Activated CD4-positive, CD25-positive, alpha-beta regulatory T cell treated with anti-CD3 and anti-CD28 coated beads, Interleukin-2, amount 50 U/mL, for 16 hours (primary cell): ENCODE measurements around the gene OSBPL2.

ENCODE experiments used
- DNase-seq: peaks from one replicate; pipeline ENCODE4 v3.0.0-alpha.2; 2020; ENCODE audit warnings: low read depth, low spot score

OSBPL2 gene

DNA sequence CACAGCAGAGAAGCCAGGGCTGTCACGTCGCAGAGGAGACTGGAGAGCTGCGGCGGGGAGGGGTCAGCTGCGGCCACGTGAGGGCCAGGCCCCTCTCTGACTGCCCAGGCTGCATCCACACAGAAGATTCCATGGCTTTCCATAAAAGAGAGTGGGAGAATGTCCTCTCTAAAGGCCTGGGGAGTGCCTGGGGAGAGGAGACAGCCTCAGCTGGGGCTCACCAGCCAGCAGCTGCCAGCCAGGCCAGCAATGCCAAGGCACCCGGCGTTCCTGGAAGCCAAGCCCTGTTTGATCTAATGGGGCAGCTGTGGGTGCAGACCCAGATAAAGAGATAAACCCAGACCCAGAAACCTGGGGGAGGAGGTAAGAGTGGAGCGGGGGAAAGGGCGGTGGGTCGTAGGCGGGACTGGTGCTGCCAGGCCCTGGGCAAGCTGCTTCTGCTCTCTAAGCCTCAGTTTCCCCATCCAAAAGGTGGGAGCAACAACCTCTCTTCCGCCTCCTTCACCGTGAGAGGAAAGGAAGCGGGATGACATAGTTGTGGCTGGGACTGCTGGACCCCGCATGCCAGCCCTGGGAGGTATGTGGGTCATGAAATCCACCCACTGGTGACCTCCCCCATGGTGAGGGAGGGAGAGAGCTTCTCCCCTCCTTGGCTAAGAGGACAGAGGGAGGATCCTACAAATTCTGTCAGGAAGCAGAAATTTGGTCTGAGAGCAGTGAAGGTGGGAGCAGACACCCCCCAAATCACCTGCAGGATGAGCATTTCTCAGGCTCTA lies 3.1 kb upstream of the OSBPL2 start:
- DNase-seq, result no peak

DNA sequence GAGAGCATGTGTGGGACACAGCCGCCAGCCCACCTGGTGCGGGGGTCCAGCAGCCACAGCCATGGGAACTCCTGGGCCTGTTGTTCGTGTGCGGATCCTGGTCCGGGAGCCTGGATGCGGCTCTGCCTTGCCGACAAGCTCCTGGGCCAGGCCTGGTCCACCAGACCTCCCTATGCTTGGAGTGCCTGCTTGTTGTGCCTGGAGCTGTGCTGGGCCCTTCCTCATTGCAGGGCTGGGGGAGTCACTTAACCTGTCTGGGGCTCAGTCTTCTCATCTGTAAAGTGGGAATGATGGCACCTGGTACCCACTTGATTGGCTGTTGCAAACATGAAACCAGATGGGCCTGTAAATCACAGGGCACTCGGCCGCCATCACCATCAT lies 2.6 kb upstream of the OSBPL2 start:
- no peak for DNase-seq

DNA sequence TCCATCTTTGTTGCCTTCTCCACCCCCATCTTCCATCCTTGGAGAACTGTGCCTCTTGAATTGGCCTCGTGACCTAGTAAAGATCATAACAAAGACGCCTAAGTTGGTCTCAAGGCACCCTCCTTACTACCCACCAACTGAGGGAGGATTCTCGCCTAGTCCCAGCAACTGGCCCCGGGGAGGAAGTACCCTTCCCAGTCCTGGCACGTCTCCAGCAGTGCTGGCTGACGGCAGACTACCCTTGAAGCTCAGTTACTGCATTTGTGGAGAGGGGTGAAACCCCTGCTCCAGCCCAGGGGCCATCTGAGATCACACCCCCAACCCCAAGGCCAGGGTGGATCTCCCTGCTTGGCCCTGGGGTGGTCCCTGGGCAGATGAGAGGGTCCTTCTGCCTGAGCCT lies 2.1 kb upstream of the OSBPL2 start:
- DNase-seq, result no peak

DNA sequence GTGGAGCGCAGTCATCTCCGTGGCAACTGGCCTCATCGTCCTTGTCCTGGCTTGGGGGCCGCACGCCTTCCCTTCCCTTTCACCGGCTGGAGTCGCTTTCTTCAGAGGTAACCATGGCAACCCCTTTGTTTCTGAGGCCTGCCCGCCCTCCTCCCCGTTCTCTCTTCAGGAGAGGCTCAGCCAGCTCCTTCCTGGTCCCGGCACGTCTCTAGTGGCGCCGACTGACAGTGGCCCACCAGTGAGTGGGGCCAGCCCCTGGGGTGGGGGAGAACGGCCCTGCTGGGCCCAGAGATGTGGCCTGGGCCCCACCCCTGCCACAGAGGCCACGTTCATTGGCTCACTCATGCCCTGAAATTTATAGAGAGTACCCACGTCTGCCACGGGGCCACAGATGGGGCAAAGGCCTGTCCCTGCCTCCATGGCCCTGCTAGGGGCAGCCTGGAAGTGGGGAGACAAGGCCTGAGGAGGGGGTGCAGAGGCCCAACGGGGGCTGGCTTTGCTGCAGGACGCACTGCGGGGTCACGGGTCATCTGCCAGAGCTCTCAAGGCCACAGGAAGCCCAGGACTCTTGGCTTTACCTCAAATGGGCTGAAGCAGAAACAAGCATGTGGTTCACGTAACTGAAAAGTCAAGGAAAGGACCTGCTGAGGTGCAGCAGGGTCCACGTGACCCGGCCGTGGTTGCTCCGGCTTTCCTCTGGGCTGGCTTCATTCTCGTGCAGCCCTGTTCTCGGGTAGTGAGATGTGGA lies 1.4 kb upstream of the OSBPL2 start:
- no peak for DNase-seq

DNA sequence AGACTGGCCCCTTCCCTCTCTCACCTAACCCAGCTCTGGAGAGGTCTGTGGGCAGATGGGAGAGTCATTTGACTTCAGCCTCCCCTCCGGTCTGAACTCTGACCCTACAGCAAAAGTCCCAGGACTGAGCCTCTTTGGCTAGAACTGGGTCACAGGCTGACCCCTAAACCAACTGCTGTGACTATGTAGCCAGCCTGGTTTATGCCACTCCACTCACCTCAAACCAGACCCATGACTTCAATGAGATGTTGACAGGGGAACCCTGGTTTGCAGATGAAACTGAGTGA lies 864 bp upstream of the OSBPL2 start:
- no peak for DNase-seq

DNA sequence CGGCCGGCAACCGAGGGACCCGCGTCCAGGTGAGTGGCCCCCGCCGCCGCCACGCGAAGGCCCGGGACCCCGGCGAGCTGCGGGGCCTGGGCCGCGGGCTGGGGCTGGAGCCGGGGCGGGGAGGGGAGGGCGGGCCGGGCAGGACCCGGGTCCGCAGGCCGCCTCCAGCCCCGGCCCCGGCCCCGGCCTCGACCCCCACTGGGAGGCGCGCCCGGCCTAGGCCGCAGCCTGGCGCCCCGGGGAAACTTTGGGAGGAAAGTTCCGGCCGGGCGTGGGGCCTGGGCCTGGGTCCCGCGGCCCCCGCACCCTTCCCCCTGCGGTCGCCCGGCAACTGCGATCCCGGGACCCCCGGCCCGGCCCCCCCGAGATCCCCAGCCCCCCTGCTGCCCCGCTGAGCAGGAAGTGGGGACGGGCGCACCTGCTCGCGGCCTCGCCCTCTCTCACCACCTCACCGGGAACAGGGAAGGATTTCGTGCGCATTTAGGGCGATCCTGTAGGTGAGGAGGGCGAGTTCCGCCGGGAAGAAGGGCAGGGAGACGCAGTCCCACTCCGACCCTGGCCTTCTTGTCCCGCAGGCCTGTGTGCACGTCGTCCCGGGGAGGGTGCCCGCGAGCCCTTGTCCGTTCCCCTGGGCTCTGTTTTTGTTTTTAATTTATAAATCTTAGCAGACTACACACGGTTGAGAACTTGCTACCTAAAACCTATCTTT lies 402 bp downstream of the OSBPL2 start:
- no peak for DNase-seq

DNA sequence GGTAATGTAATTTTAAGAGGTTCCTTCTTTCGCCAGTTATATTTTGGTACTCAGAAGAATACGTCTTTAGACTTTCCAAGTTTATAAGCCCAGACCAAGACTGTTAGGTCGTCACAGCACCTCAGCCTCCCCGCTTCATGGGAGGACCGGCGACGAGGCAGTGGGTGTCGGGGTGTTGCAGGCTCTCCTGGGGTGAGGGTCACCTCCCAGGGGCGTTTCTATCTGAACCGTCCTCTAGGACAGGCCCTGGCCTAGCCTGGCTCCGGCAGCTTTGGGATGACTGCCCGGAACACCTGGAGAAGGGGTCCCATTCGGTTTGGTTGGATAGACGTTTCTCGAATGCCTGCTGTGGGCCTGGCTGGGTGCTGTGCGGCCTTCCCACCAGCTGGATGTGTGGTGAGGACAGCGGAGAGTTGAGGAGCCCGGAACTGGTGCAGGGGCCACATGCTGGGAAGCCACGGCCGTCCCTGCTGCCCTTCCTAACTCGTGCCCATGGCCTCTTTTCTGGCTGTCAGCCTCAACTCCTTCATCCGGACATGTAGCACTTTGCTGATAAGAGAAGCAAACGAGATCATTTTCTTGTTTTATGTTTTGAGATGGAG lies 1.1 kb downstream of the OSBPL2 start:
- DNase-seq, result no peak

DNA sequence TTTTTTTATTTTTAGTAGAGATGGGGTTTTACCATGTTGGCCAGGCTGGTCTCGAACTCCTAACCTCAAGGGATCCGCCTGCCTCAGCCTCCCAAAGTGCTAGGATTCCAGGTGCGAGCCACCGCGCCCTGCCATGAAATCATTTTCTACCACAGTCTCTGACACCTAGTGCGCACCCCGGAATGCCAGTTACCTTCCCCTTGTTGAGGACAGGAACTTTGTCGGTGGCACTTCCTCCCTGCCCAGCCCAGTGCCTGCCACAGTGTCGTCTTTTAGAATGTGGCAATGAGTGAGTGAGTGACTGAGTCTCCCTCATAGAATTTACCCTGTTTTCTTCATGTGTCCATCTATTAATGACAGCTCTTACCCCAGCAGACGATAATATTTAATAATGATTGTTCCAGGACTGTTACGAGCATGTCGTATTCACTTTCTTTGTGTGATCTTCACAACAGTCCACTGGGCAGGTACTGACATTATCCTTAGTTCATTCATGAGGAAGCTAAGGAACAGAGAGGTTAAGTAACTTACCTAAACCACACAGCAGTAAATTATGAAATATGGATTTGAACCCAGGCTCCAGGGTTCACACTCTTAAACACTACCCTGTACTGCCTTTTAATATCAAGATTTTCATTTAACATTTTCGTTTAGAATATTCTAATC lies 1.8 kb downstream of the OSBPL2 start:
- DNase-seq, result no peak

DNA sequence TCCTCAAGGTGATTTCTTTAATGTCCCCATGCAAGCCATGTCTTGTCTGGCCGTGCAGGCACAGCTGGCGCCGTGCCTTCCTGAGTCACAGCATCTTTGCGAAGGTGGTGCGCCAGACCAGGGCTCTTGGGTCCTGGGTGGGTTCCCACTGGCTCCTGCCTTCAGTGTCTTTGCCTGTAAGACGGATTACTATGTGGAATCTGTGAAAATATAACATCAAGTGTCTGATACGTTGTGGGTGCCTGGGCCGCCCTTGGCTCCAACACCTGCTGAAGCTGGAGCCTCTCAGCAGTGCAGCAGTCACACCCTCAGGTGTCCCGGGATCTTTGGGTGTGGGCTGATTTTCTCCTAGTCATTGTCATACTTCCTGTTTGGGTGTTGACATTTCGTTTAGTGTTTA lies 3.2 kb downstream of the OSBPL2 start:
- DNase-seq, result no peak

DNA sequence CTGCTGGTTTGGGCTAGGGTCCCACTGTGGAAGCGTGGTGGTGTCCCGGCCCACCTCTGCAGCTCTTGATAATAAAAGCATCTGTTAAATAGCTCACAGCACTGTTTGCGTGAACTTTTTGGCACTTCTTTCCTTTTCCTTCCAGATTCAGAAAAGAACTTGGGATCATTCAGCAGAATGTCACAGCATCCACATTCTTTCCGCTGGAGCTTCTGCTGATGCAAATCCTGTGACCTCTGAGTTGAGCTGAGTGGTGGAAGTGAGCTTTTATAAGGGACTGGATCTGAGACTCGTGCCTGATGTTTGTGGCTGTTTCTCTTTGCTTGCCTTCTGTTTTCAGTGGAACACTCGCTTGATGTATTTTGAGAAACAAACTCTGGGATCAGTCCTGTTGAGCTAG lies 3.9 kb downstream of the OSBPL2 start:
- DNase-seq, result no peak

DNA sequence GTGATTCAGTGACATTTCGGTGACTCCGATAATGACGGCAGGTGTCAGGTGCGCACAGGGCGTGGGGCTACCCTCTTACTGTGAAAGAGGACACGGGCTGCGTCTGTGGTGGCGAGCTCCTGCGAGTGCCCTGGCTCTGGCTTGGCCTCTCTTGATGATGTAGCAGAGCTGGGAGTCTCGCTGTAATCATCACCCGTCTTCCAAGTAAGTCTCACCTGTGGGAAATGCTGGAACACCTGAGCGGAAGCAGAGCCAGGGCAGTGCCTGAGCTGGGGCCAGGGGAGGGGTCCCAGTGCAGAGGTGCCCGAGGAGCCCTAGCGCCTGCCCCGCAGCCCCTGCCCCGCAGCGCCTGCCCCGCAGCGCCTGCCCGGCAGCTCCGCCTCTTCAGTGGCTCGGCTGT lies 4.8 kb downstream of the OSBPL2 start:
- DNase-seq, result no peak

DNA sequence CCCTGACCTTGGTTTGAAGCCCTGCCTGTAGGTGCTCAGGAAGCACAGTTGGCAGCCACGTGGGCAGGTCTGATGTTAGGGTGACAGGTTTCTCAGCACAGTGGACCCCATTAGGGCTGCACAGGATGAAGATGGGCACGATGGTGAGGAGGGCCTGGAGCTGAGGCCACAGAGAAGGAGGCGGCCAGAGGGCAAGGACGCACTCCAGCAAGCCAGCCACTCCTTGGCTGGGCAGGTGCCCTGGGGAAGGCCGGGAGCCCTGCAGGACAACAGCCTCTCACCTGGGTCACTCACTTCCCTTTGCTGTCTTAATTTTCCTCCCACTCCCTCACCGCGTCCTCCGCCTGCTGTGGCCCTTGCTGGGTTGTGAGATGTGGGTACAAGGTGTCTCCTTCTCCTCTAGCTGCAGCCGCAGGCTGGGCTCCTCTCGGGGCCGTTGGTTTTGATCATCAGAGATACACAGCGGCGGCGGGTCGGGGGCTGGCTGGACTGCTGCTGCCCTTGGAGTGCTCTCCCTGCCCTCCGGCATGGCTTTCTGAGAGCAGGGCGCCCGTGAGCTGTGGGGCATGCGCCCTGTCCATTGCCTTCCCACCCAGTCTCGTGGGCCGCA lies 5.7 kb downstream of the OSBPL2 start:
- no peak for DNase-seq

DNA sequence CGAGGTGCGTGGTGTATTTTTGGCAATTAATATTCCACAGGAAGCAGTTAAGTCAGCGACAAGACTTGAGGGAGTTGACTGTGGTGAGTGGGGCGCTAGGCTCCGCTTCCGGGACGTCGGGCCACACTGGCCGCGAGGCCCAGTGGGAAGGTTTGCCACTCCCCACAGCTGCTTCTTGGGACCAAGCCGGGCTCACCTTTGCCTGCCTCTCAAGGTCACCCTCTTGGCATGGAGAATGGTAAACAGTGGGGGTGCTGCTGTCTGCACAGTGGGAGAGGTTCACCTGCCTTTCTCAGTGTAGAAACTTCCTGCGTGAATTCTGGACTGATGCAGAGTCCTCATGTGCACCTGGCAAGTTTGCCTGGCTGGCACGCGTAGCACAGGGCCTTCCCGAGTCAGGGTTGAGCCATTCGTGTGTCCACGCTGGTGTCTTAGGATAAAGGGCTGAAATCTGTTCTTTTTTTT lies 6.4 kb downstream of the OSBPL2 start:
- no peak for DNase-seq

DNA sequence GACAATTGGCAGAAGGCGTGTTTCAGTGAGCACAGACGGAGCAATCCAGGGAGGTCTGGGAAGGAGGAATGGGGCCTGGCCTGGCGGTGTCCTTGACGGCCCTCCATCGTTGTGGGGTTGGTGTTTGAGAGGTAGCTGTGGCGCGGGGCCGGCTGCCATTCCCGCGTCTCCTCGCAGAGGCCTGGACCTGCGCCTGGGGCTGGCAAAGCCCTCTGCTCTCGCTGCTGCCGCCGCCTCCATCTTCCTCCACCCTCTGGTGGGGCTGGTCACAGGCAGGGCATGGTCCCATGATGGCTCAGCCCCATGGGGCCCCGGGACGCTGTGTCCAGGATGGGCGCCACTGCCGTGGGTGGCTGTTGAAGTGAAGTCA lies 7.6 kb downstream of the OSBPL2 start:
- DNase-seq, result no peak

DNA sequence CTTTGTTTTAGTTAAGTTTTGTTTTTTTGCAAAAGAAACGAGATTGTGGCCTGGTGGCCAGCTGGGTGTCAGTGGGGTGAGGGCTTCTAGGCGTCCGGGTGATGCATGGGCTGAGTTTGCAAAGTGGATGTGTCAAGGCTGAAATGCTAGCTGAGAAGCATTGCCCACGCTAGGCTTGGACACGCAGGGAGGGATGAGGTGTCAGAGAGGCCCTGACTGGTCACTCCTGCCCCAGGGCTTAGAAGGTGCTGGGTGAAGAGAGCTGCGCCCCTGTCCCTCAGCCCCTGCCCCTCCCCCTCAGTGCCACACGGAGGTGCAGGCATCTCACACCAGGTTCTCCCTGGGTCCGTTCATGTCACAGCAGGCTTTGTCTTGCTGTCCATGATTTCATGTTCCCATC lies 8.1 kb downstream of the OSBPL2 start:
- DNase-seq, result no peak

DNA sequence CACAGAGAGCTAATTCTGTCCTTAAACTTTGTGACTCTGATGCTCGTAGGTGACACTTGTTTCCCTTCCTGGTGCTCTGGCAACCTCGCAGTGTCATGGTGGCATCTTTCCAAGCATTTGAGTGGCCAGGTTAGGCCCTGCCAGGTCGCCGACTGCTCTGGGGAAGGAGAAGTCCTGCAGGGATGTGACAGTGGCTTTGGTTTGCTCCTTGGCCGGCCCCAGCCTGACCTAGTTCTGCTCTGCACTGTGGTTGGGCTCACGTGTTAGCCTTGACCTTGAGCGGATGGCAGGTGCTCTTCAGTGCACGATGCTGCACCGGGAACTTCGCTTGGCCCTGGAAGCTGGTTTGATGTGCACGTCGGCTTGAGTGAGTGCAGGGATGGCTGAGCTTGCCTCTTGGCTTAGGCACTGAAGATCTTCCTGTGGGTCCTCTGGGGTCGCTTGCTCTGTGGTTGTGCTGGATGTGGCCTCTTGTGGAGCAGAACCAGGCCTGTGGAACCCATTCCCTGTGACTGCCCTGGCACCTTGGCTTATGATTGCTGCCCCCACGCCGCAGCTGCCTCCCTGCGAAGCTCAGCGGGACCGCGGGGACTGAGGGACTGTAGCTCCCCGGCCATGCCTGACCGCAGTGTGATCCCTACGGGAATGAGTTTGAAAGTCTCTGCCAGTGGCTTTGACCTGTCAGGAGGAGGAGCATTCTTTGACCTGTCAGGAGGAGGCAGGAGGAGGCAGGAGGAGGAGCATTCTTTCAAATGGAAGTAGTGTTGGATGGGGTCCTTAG lies 8.7 kb downstream of the OSBPL2 start:
- DNase-seq, result no peak

DNA sequence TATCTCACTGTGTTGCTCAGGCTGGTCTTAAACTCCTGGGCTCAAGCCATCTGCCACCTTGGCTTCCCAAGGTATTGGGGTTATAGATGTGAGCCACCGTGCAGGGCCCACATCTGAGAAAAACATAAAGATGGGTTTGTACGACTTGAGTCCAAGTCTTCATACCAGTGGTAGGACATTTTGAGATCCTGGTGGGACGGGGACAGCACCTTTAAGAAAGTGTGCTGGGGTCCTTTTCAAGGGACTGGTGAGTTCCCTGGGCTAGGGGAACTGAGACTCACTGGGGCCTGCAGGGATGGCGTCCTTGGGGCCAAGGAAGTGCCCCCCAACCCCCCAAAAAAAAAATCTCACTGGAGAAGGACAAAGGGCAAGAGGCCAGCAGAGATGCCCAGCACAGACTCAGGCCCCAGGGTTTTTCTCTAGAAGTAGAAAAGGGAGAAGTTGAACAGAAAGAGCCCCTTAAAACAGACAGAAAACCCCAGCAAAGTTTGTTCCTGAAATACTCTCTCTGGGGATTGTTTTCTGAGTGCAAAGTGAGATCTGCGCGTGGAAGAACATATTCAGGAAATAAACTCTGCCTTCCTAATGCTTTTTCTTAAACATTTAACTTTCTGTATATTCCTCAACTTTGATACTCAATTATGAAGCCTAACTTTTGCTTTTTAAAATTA lies 10.7 kb downstream of the OSBPL2 start:
- no peak for DNase-seq

DNA sequence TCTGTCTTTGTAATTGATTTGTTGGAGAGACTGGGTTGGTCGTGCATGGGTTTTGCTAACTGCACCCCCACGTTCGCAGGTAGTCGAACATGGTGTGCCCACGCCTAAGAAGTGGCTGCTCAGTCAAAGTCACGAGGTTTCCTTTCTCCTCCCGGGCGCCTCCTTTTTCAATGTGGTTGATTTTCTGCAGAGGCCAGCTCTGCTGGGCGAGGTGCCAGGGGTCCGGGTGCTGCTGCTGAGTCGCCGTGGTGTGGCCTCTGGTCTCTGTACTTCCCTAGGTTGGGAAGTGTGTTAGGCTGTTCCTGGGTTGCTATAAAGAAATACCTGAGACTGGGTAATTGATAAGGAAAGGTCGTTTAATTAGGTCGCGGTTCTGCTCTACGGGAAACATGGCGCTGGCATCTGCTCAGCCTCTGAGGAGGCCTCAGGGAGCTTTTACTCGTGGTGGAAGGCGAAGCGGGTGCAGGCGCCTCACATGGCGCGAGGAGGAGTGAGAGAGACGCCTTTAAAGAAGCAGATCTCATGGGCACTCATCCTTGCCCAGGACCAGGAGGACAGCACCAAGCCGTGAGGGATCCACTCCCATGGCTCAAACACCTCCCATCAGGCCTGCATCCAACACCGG lies 14.1 kb downstream of the OSBPL2 start:
- no peak for DNase-seq

DNA sequence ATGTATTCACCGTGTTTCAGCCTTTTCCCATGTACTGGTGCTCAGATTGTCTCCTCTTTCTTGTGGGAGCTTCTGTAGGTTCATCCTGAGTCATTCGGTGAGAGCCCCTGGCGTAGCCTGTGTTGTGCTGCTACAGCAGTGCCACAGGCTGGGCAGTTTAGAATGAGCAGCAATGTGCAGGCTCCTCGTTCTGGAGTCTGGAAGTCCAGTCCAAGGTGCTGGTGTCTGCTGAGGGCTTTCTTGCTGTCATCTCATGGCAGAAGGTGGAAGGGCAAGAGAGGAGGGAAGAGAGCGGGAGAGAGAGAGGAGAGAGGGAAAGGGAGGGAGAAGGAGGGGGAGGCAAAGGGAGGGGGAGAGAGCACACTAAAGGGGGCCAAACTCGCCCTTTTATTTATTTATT lies 15.1 kb downstream of the OSBPL2 start:
- DNase-seq, result no peak
